Stimulated activated naive CD8-positive, alpha-beta T cell treated with anti-CD3 and anti-CD28 coated beads, Interleukin-15, Interleukin-2, amounts not matched to agents 100 ng/mL and 50 ng/mL, for 24 hours (primary cell): ENCODE measurements around the gene KRT15.

Experiments used
- H3K27ac Mint-ChIP-seq: one replicate; pipeline ENCODE4 v1.8.0; 2021; ENCODE audit warnings: mild to moderate bottlenecking, mixed read lengths
- H3K27me3 Mint-ChIP-seq: one replicate; pipeline ENCODE4 v1.8.0; 2021; ENCODE audit warnings: mixed read lengths
- H3K36me3 Mint-ChIP-seq: one replicate; pipeline ENCODE4 v1.8.0; 2021; ENCODE audit warnings: low read depth, mixed read lengths
- H3K4me1 Mint-ChIP-seq: one replicate; pipeline ENCODE4 v1.8.0; 2021; ENCODE audit warnings: low read depth, mixed read lengths
- H3K4me3 Mint-ChIP-seq: one replicate; pipeline ENCODE4 v1.8.0; 2021; ENCODE audit warnings: mild to moderate bottlenecking, mixed read lengths
- H3K9me3 Mint-ChIP-seq: one replicate; pipeline ENCODE4 v1.8.0; 2021; ENCODE audit warnings: mixed read lengths

Gene KRT15

DNA sequence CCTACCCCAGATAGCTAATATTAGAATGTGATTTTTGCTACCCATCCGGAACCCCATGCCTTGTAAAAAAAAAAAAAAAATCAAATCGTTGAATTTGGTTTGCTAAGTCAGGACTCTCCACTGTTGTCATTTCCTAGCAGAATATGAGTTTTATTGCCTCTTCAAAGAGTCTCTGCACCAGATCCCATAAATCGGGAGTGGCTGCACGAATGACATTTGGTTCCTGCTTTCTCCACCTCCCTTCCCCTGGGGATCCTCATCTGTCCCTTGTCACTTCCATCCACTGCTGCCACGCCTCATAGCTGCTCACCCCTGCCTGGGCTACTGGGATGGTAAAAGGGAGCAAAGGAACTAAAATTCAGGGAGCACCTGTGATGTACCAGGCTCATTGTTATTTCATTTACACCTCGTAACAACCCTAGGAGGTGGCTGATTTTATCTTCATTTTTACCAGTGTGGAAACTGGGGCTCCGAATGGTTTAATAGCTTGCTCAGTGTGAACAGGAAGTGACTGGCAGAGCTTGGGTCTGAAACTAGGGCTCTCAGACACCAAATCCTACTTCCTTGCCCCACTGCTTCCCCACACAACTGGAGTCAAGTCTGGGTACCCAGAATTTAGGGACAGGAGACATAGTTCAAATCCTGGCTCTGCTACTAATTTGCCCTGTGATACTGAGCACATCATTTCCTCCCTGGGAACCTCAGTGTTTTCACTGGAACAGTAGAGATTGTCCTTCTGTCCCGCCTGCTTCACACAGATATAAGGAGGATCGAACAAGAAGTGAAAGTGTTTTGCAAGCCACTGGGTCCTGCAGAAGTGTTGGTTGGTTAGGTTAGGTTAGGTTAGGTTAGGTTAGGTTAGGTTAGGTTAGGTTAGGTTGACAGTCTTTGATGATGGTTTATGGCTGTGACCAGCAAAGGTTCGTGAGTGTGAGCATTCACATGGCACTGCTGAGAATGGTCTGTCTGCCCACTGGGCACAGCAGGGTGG, 28.4 kb downstream of the KRT15 start:
- H3K4me1 Mint-ChIP-seq = no peaks in the 10 kb centered on the region
- H3K36me3 Mint-ChIP-seq = no peaks in the 10 kb centered on the region
- H3K27me3 Mint-ChIP-seq = no peaks in the 10 kb centered on the region
- no peaks in the 10 kb centered on the region for H3K9me3 Mint-ChIP-seq
- no peak overlapping the region for H3K4me3 Mint-ChIP-seq
- H3K27ac Mint-ChIP-seq = no peak overlapping the region

- no peak within 1 kb of the TSS for H3K4me3 Mint-ChIP-seq
- H3K36me3 Mint-ChIP-seq = no peaks in the 10 kb centered on the region
Observed at GRCh38 chr17:41489531-41489930, 29.2 kb downstream of the KRT15 start, which contains the start of gene KRT36. Gene KRT36 (minus strand): TSS chr17:41489910. CDS start chr17:41489864, 46 bp downstream.

GRCh38 chr17:41486809-41487530, 31.7 kb downstream of the KRT15 start:
- no peaks in the 10 kb centered on the region for H3K4me1 Mint-ChIP-seq
- H3K36me3 Mint-ChIP-seq = no peaks in the 10 kb centered on the region
- H3K4me3 Mint-ChIP-seq = no peak overlapping the region
- no peaks in the 10 kb centered on the region for H3K27me3 Mint-ChIP-seq
- H3K9me3 Mint-ChIP-seq = no peaks in the 10 kb centered on the region
- no peak overlapping the region for H3K27ac Mint-ChIP-seq

More at GRCh38 chr17:41489531-41489930, 29.2 kb downstream of the KRT15 start, which contains the start of gene KRT36:
- no peaks in the 10 kb centered on the region for H3K27me3 Mint-ChIP-seq
- H3K27ac Mint-ChIP-seq = no peak within 1 kb of the TSS
- no peaks in the 10 kb centered on the region for H3K4me1 Mint-ChIP-seq
- H3K9me3 Mint-ChIP-seq = no peaks in the 10 kb centered on the region

DNA sequence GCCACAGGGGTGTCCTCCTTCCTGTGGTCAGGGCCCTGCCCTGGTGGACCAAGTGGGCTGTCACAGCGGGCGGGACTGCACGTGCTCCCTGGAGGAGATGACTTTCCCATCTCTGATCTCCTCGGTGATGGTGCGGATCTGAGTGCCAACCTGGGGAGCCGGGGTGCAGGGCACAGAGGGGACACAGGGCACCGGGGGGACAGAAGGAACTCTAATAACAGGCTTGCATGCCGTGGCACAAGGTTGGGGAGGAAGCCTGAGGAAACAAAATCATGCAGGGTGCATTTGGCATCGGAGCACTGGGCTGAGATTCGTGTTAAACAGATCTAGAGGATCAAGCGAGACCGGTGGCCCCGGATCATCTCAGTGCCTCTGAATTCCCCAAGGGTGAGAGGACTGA, 32.4 kb downstream of the KRT15 start:
- Mint-ChIP-seq H3K4me3 (no peak overlapping the region), H3K27me3 (no peaks in the 10 kb centered on the region), H3K36me3 (no peaks in the 10 kb centered on the region), H3K27ac (no peak overlapping the region), H3K9me3 (no peaks in the 10 kb centered on the region), H3K4me1 (no peaks in the 10 kb centered on the region)

GRCh38 chr17:41484920-41485904, 33.5 kb downstream of the KRT15 start:
- Mint-ChIP-seq H3K36me3 (no peaks in the 10 kb centered on the region), H3K4me1 (no peaks in the 10 kb centered on the region), H3K4me3 (no peak overlapping the region), H3K9me3 (no peaks in the 10 kb centered on the region), H3K27ac (no peak overlapping the region), H3K27me3 (no peaks in the 10 kb centered on the region)

GRCh38 chr17:41483991-41484826, 34.5 kb downstream of the KRT15 start:
- Mint-ChIP-seq H3K4me3 (no peak overlapping the region), H3K9me3 (no peaks in the 10 kb centered on the region), H3K27me3 (no peaks in the 10 kb centered on the region), H3K36me3 (no peaks in the 10 kb centered on the region), H3K4me1 (no peaks in the 10 kb centered on the region), H3K27ac (no peak overlapping the region)

DNA sequence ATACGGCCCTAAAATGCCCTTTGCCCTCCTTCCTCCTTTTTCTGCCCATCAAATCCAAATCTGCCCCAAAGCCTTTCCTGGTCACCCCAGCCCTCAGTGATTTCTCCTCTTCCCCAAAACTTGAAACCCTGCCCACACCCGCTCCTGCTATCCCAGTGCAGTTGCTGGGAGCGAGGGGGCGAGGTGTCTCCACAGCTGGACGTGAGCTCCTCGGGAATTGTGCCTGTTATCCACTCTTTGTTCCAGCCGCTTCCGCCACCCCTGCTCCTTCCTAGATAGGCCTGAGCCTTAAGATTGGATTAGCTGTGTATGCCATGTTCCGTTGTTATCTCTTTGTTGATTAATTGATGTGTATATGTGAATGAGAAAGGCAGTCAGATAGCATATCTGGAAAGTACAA, 35.2 kb downstream of the KRT15 start:
- no peaks in the 10 kb centered on the region for H3K9me3 Mint-ChIP-seq
- no peaks in the 10 kb centered on the region for H3K4me1 Mint-ChIP-seq
- no peaks in the 10 kb centered on the region for H3K36me3 Mint-ChIP-seq
- no peaks in the 10 kb centered on the region for H3K27me3 Mint-ChIP-seq
- H3K27ac Mint-ChIP-seq = no peak overlapping the region
- no peak overlapping the region for H3K4me3 Mint-ChIP-seq

DNA sequence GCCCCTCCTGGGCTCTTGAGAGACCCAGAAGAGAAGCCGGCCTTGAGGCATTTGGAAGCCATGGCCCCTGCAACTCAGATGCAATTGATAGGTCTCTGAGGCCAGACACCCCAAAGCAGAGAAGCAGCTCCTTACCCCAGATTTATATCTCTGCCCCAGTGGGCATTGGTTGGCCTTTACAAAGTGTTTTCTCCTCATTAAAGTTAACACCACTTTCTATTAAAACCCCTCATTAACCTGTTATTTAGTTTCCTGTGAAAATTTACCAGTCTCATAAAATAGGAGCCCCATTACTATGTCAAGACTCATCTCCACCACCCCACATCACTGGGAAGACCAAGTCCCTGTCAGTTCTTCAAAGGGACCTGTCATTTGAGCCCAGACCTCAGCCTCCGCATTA, 37.7 kb downstream of the KRT15 start, which contains the start of gene KRT35:
TSS of gene KRT35 (minus strand) at position 116 of the 400 bp plus-strand sequence. CDS start at position 62, 54 bp downstream.
- no peaks in the 10 kb centered on the region for H3K27me3 Mint-ChIP-seq
- no peak within 1 kb of the TSS for H3K27ac Mint-ChIP-seq
- no peak within 1 kb of the TSS for H3K4me3 Mint-ChIP-seq
- H3K4me1 Mint-ChIP-seq = no peaks in the 10 kb centered on the region
- no peaks in the 10 kb centered on the region for H3K9me3 Mint-ChIP-seq
- H3K36me3 Mint-ChIP-seq = no peaks in the 10 kb centered on the region

GRCh38 chr17:41480581-41480980, 38.1 kb downstream of the KRT15 start:
- Mint-ChIP-seq H3K9me3 (no peaks in the 10 kb centered on the region), H3K27me3 (no peaks in the 10 kb centered on the region), H3K36me3 (no peaks in the 10 kb centered on the region), H3K4me1 (no peaks in the 10 kb centered on the region), H3K27ac (no peak overlapping the region), H3K4me3 (no peak overlapping the region)

DNA sequence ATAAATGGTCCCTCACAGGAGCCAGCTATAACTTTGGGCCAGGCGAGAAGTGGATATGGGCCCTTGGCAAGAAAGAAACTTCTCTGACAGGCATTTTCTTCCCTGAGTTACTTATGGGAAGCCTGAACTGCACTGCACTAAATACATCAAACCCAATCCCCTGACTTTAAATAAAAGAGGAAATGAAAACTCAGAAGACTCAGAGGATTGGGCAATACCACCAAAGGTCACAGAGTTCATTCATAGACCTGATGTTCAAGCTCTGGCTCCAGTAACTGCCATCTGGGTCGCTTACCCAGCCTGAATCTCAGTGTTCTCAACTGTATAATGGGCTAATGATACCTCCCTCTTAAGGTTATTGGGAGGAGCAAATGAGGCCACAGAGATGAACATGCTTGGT, 38.6 kb downstream of the KRT15 start:
- H3K4me3 Mint-ChIP-seq = no peak overlapping the region
- H3K27me3 Mint-ChIP-seq = no peaks in the 10 kb centered on the region
- H3K36me3 Mint-ChIP-seq = no peaks in the 10 kb centered on the region

GRCh38 chr17:41478237-41478636, 40.5 kb downstream of the KRT15 start:
- no peak overlapping the region for H3K27ac Mint-ChIP-seq
- no peak overlapping the region for H3K4me3 Mint-ChIP-seq
- H3K36me3 Mint-ChIP-seq = no peaks in the 10 kb centered on the region
- H3K27me3 Mint-ChIP-seq = no peaks in the 10 kb centered on the region
- no peaks in the 10 kb centered on the region for H3K4me1 Mint-ChIP-seq
- H3K9me3 Mint-ChIP-seq = no peaks in the 10 kb centered on the region

More for the DNA sequence above, 38.6 kb downstream of the KRT15 start:
- H3K4me1 Mint-ChIP-seq = no peaks in the 10 kb centered on the region
- no peaks in the 10 kb centered on the region for H3K9me3 Mint-ChIP-seq
- H3K27ac Mint-ChIP-seq = no peak overlapping the region

- H3K9me3 Mint-ChIP-seq = peaks cover 3% of the 10 kb centered on the region
- no peak overlapping the region for H3K27ac Mint-ChIP-seq
- no peaks in the 10 kb centered on the region for H3K36me3 Mint-ChIP-seq
- no peaks in the 10 kb centered on the region for H3K4me1 Mint-ChIP-seq
- H3K27me3 Mint-ChIP-seq = no peaks in the 10 kb centered on the region
- H3K4me3 Mint-ChIP-seq = no peak overlapping the region
Observed at GRCh38 chr17:41476866-41477815, 41.5 kb downstream of the KRT15 start.

- Mint-ChIP-seq H3K4me3 (no peak overlapping the region), H3K27me3 (no peaks in the 10 kb centered on the region), H3K9me3 (peaks cover 3% of the 10 kb centered on the region), H3K36me3 (no peaks in the 10 kb centered on the region), H3K27ac (no peak overlapping the region), H3K4me1 (no peaks in the 10 kb centered on the region)
Observed at GRCh38 chr17:41475421-41475820, 43.3 kb downstream of the KRT15 start.
